H1 (cell line): ENCODE data around the gene EPB41L2. TPM values are rescaled to one million over a fixed set of nuclear protein-coding genes. Genes with fewer than 3 reads are reported as not detected.

ENCODE experiments used
- CTCF ChIA-PET: fragments of 300-600 bp; sonication (Branson Sonifier 250); formaldehyde crosslinking; loops from one replicate; lab custom pipeline; 2021; ENCODE audit not compliant: partially characterized antibody; lab: Charles Lee
- POLR2A ChIA-PET: fragments of 300-600 bp; sonication (Branson Sonifier 250); formaldehyde crosslinking; loops from one replicate; lab custom pipeline; 2021; ENCODE audit warnings: inconsistent platforms; ENCODE audit not compliant: partially characterized antibody; lab: Charles Lee
- DNase-seq, 2 experiments: peaks; one replicate each; pipeline versions ENCODE4 v3.0.0 to v3.0.0-alpha.2; 2010 to 2022; ENCODE audit warnings: low spot score in 2 of 2, low read depth in 1 of 2, mixed read lengths in 1 of 2
- FAIRE-seq: peaks from 2 replicates; lab custom pipeline; 2011; peaks lifted over from hg19 to GRCh38; lab: Jason Lieb, UNC
- H2AFZ ChIP-seq: 2 replicates; pipeline ENCODE4 v1.8.1; 2012; ENCODE audit warnings: low read length, inconsistent platforms
- H2AK5ac ChIP-seq: 2 replicates; pipeline ENCODE4 v1.6.1; 2013; ENCODE audit warnings: low read depth, low read length
- H2BK120ac ChIP-seq: replicated peaks from 2 replicates; pipeline ENCODE3; 2013; ENCODE audit warnings: low read depth, low read length, inconsistent platforms
- H2BK12ac ChIP-seq: 2 replicates; pipeline ENCODE4 v1.6.1; 2013; ENCODE audit warnings: low read depth, low read length
- H2BK15ac ChIP-seq: 2 replicates; pipeline ENCODE4 v1.6.1; 2013; ENCODE audit warnings: low read length
- H2BK20ac ChIP-seq: 2 replicates; pipeline ENCODE4 v1.6.1; 2013; ENCODE audit warnings: low read length
- H2BK5ac ChIP-seq: 2 replicates; pipeline ENCODE4 v1.6.1; 2013; ENCODE audit warnings: low read depth, low read length
- H3K14ac ChIP-seq: 2 replicates; pipeline ENCODE4 v1.6.1; 2013; ENCODE audit warnings: inconsistent platforms; ENCODE audit not compliant: insufficient read length
- H3K18ac ChIP-seq: 2 replicates; pipeline ENCODE4 v1.6.1; 2013; ENCODE audit warnings: low read length; ENCODE audit errors: extremely low read depth
- H3K23ac ChIP-seq: 2 replicates; pipeline ENCODE4 v1.6.1; 2013; ENCODE audit warnings: inconsistent platforms; ENCODE audit not compliant: insufficient read length
- H3K23me2 ChIP-seq: 2 replicates; pipeline ENCODE4 v1.6.1; 2013; ENCODE audit warnings: low read depth, low read length
- H3K27ac ChIP-seq: 2 replicates; pipeline ENCODE4 v1.6.1; 2011; ENCODE audit warnings: low read depth, low read length, inconsistent platforms
- H3K27me3 ChIP-seq, 4 experiments: replicated peaks in 1 of 4; 1 replicate in 1 of 4; 2 replicates in 3 of 4; pipeline versions ENCODE4 v1.6.1 to v1.8.1; 2011 to 2013; ENCODE audit warnings: low read length in 3 of 4, mild to moderate bottlenecking in 3 of 4, inconsistent platforms in 2 of 4, mixed read lengths in 2 of 4, moderate library complexity in 1 of 4; ENCODE audit not compliant: control insufficient read depth in 3 of 4, insufficient read depth in 3 of 4; ENCODE audit errors: extremely low read depth in 1 of 4
- H3K36me3 ChIP-seq, 4 experiments: 2 replicates each; pipeline versions ENCODE4 v1.6.1 to v1.8.1; 2011 to 2013; ENCODE audit warnings: mild to moderate bottlenecking in 4 of 4, low read length in 3 of 4, moderate library complexity in 2 of 4, control low read depth in 1 of 4, inconsistent platforms in 1 of 4; ENCODE audit not compliant: insufficient read depth in 4 of 4, control insufficient read depth in 2 of 4
- H3K4ac ChIP-seq: replicated peaks from 2 replicates; pipeline ENCODE3; 2013; ENCODE audit warnings: low read length, low read depth, mixed read lengths, inconsistent platforms; ENCODE audit not compliant: insufficient read length
- H3K4me1 ChIP-seq, 4 experiments: replicated peaks in 1 of 4; 1 replicate in 1 of 4; 2 replicates in 3 of 4; pipeline versions ENCODE4 v1.6.1 to v1.8.1; 2011 to 2013; ENCODE audit warnings: low read length in 3 of 4, inconsistent platforms in 2 of 4, mixed read lengths in 1 of 4; ENCODE audit not compliant: insufficient read depth in 4 of 4, control insufficient read depth in 3 of 4
- H3K4me2 ChIP-seq, 2 experiments: 2 replicates each; pipeline versions ENCODE4 v1.6.1 to v1.8.1; 2011 to 2013; ENCODE audit warnings: low read depth in 2 of 2, low read length in 2 of 2, control low read depth in 1 of 2, inconsistent platforms in 1 of 2, mild to moderate bottlenecking in 1 of 2; ENCODE audit not compliant: insufficient read depth in 1 of 2
- H3K4me3 ChIP-seq, 4 experiments: fragments of 200-600, 300-600 bp in 1 of 4; sonication (generic), shearing (Covaris generic), sonication (Bioruptor Twin) in 1 of 4; 2 replicates each; pipeline versions ENCODE4 v1.5.1 to v1.8.1; 2011 to 2016; ENCODE audit warnings: low read length in 4 of 4, low read depth in 3 of 4, control low read depth in 2 of 4, inconsistent platforms in 2 of 4, mild to moderate bottlenecking in 2 of 4, mixed read lengths in 1 of 4, moderate library complexity in 1 of 4; ENCODE audit not compliant: insufficient read depth in 2 of 4; ENCODE audit errors: extremely low read depth in 1 of 4
- H3K56ac ChIP-seq: replicated peaks from 2 replicates; pipeline ENCODE3; 2013; ENCODE audit warnings: low read depth, mild to moderate bottlenecking, mixed read lengths, low read length, inconsistent platforms; ENCODE audit not compliant: insufficient read length
- H3K79me1 ChIP-seq: 2 replicates; pipeline ENCODE4 v1.6.1; 2013; ENCODE audit warnings: low read depth, low read length, control low read depth
- H3K79me2 ChIP-seq, 2 experiments: 2 replicates each; pipeline versions ENCODE4 v1.6.1 to v1.8.1; 2012 to 2013; ENCODE audit warnings: low read length in 2 of 2, mild to moderate bottlenecking in 2 of 2, inconsistent platforms in 1 of 2; ENCODE audit not compliant: insufficient read depth in 2 of 2, control insufficient read depth in 1 of 2
- H3K9ac ChIP-seq, 4 experiments: replicated peaks in 1 of 4; 1 replicate in 1 of 4; 2 replicates in 3 of 4; pipeline versions ENCODE4 v1.6.1 to v1.8.1; 2011 to 2013; ENCODE audit warnings: low read depth in 3 of 4, low read length in 3 of 4, control low read depth in 2 of 4, mild to moderate bottlenecking in 2 of 4, moderate library complexity in 2 of 4, inconsistent platforms in 1 of 4; ENCODE audit errors: extremely low read depth in 1 of 4
- H3K9me3 ChIP-seq, 2 experiments: 2 replicates each; pipeline versions ENCODE4 v1.6.1 to v1.8.1; 2012 to 2013; ENCODE audit warnings: mild to moderate bottlenecking in 2 of 2, moderate library complexity in 2 of 2, control low read depth in 1 of 2, inconsistent platforms in 1 of 2, low read depth in 1 of 2, low read length in 1 of 2, mixed read lengths in 1 of 2; ENCODE audit not compliant: insufficient read depth in 2 of 2
- H4K20me1 ChIP-seq, 2 experiments: replicated peaks in 1 of 2; 2 replicates each; pipeline versions ENCODE3 to v1.8.1; 2011 to 2013; ENCODE audit warnings: inconsistent platforms in 2 of 2, low read length in 2 of 2, mild to moderate bottlenecking in 1 of 2; ENCODE audit not compliant: insufficient read depth in 2 of 2, control insufficient read depth in 1 of 2
- H4K5ac ChIP-seq: 2 replicates; pipeline ENCODE4 v1.6.1; 2013; ENCODE audit warnings: low read length, low read depth, mixed read lengths, inconsistent platforms; ENCODE audit not compliant: insufficient read length
- H4K8ac ChIP-seq: 2 replicates; pipeline ENCODE4 v1.8.0; 2013; ENCODE audit warnings: mild to moderate bottlenecking, moderate library complexity, low read length, inconsistent platforms; ENCODE audit not compliant: insufficient read depth; ENCODE audit errors: extremely low read depth
- H4K91ac ChIP-seq: replicated peaks from 2 replicates; pipeline ENCODE3; 2013; ENCODE audit warnings: low read length, mixed read lengths, inconsistent platforms; ENCODE audit not compliant: insufficient read length
- WGBS, 2 experiments: shearing (Covaris generic) in 1 of 2; methylation state at CpG; one replicate each; pipeline versions ENCODE4 v1.1.6 to v1.1.7; 2013 to 2015; ENCODE audit warnings: low lambda C conversion rate in 2 of 2, mixed read lengths in 2 of 2, inconsistent platforms in 1 of 2, low coverage in 1 of 2, missing lambda C conversion rate in 1 of 2; ENCODE audit not compliant: insufficient replicate concordance in 2 of 2, insufficient coverage in 1 of 2, insufficient read length in 1 of 2; ENCODE audit errors: extremely low coverage in 1 of 2, missing lambda C conversion rate in 1 of 2; 5-methylcytosine and 5-hydroxymethylcytosine counted together
- polyA plus RNA-seq, 7 experiments: library from polyadenylated mRNA; depleted of rRNA in 3 of 7; stranded (reverse) in 5 of 7; unstranded in 2 of 7; fragments of >200 nt in 5 of 7; fragments of 200-250 nt in 2 of 7; gene quantifications; 1 replicate in 5 of 7; 2 replicates in 1 of 7; 4 replicates in 1 of 7; pipeline versions ENCODE4 v1.2.1 to v1.2.3, GENCODE V29; 2011 to 2013; ENCODE audit warnings: missing spikeins in 2 of 7, mixed read lengths in 2 of 7
- total RNA-seq: library from RNA; stranded (reverse); fragmentation: NEBNext Ultra II Directional; extraction: Animal tissue kit (Norgen Biotek cat#: 25700); gene quantifications from 2 replicates; pipeline ENCODE4 v1.2.1, GENCODE V29; 2021

Gene EPB41L2
- total and polyA plus RNA-seq, 2 of the 8 experiments (the other 6 are each of a cell fraction or from before 2014, with no cell fraction given), result 22.5 to 123 TPM

- no peak overlapping the region for H2BK5ac ChIP-seq
- no peak overlapping the region for H3K4me2 ChIP-seq
- peaks cover 0 to 4% (median 1%) of the 10 kb centered on the region in 4 experiments; a peak in 4 of 8 replicates for H3K36me3 ChIP-seq
- FAIRE-seq, result no peak
- H3K4me1 ChIP-seq, result 0 out of 7 replicates have a peak, but pooled peaks cover 0 to 2% (median 0%) of the 10 kb centered on the region in 4 experiments
- H3K27ac ChIP-seq, result no peak overlapping the region
- H3K27me3 ChIP-seq, result no peaks in the 10 kb centered on the region
- H3K14ac ChIP-seq, result no peak overlapping the region
- H3K79me2 ChIP-seq, result peaks cover 0 to 16% of the 10 kb centered on the region in 2 experiments; a peak in 2 of 4 replicates
- H3K56ac ChIP-seq, result no peak overlapping the region
- no peak for DNase-seq
- H3K4ac ChIP-seq, result no peak overlapping the region
- no peak overlapping the region for H4K5ac ChIP-seq
- no peak overlapping the region for H2BK120ac ChIP-seq
- 96% methylated on average over 2 of the region's 2 CpGs; no CpG with 5 or more reads in 1 of the 2 experiments for WGBS, 2 experiments
- H2AFZ ChIP-seq, result no peak overlapping the region
- no peak overlapping the region for H2AK5ac ChIP-seq
- H3K18ac ChIP-seq, result no peak overlapping the region
- peaks cover 0 to 2% of the 10 kb centered on the region in 2 experiments for H4K20me1 ChIP-seq
- H2BK20ac ChIP-seq, result no peak overlapping the region
- no peak overlapping the region for H3K9ac ChIP-seq
- no peaks in the 10 kb centered on the region for H3K23me2 ChIP-seq
- ChIA-PET POLR2A (no interaction called here), CTCF (interaction anchor here (0.8 to 1.1 kb wide), 2 partner anchors 8 to 14 kb away, joined by 3 read pairs; no protein-coding TSS in a partner anchor)
- no peak overlapping the region for H4K91ac ChIP-seq
- no peak overlapping the region for H4K8ac ChIP-seq
- H3K23ac ChIP-seq, result no peak overlapping the region
- H3K79me1 ChIP-seq, result no peaks in the 10 kb centered on the region
- H3K4me3 ChIP-seq, result no peak overlapping the region
- H2BK15ac ChIP-seq, result no peak overlapping the region
- H3K9me3 ChIP-seq, result no peaks in the 10 kb centered on the region
- H2BK12ac ChIP-seq, result no peak overlapping the region
Measured at GRCh38 chr6:130955755-130956154, 107.3 kb downstream of the EPB41L2 start.
